K562 (cell line): ENCODE data around the gene DNAAF1. TPM values are rescaled to one million over a fixed set of nuclear protein-coding genes. Genes with fewer than 3 reads are reported as not detected.
A peak's percentile ranks its signal among the peaks of the same experiment; 100 is the strongest.

Experiments
- ARNT ChIP-seq, 2 experiments: fragments of 450-650 bp; IDR thresholded peaks; 2 replicates each; pipeline ENCODE4 v1.6.1; 2016; ENCODE audit warnings: mild to moderate bottlenecking in 1 of 2
- CREBBP ChIP-seq: IDR thresholded peaks from one replicate; pipeline ENCODE4 v1.6.1; 2012; ENCODE audit warnings: low read depth, mild to moderate bottlenecking, control low read depth, inconsistent platforms, low read length
- E4F1 ChIP-seq: fragments of 250-450 bp; sonication (Bioruptor Pico); IDR thresholded peaks from 2 replicates; pipeline ENCODE4 v1.5.0; 2021; ENCODE audit warnings: mild to moderate bottlenecking, borderline replicate concordance
- ESRRA ChIP-seq: fragments of 450-650 bp; IDR thresholded peaks from 2 replicates; pipeline ENCODE4 v1.6.1; 2014; ENCODE audit warnings: low read depth, mild to moderate bottlenecking, moderate library complexity, borderline replicate concordance
- ETV5 ChIP-seq: sonication (generic); formaldehyde crosslinking; IDR thresholded peaks from 2 replicates; pipeline ENCODE4 v1.4.0; 2020; ENCODE audit warnings: low read depth, mild to moderate bottlenecking, missing genetic modification reagents
- FOXM1 ChIP-seq, 2 experiments: fragments of 450-650 bp in 1 of 2; sonication (generic) in 1 of 2; formaldehyde crosslinking in 1 of 2; IDR thresholded peaks; 2 replicates each; pipeline versions ENCODE4 v1.6.1 to v1.9.0; 2017 to 2022; ENCODE audit warnings: low read depth in 2 of 2, mild to moderate bottlenecking in 2 of 2, missing genetic modification reagents in 1 of 2, moderate library complexity in 1 of 2
- GABPA ChIP-seq: fragments of 200-800 bp; sonication (Bioruptor generic); conservative IDR thresholded peaks from 2 replicates; pipeline ENCODE4 v1.6.1; 2016; ENCODE audit warnings: low read depth, missing genetic modification characterization, missing compliant biosample characterization
- GATA2 ChIP-seq: sonication (generic); formaldehyde crosslinking; IDR thresholded peaks from 2 replicates; pipeline ENCODE4 v1.4.0; 2020; ENCODE audit warnings: mild to moderate bottlenecking, missing genetic modification reagents
- HMBOX1 ChIP-seq: sonication (generic); IDR thresholded peaks from 2 replicates; pipeline ENCODE4 v1.6.1; 2016
- KDM4B ChIP-seq, 2 experiments: fragments of 450-650 bp in 1 of 2; sonication (generic) in 1 of 2; IDR thresholded peaks; 2 replicates each; pipeline ENCODE4 v1.6.1; 2016 to 2017; ENCODE audit warnings: borderline replicate concordance in 2 of 2, antibody characterized with exemption in 1 of 2, low read depth in 1 of 2, mild to moderate bottlenecking in 1 of 2
- RAD21 ChIP-seq, 2 experiments: fragments of 250-450 bp in 1 of 2; fragments of 450-650 bp in 1 of 2; sonication (Bioruptor Pico) in 1 of 2; formaldehyde crosslinking in 1 of 2; IDR thresholded peaks in 1 of 2; conservative IDR thresholded peaks in 1 of 2; 2 replicates each; pipeline versions ENCODE4 v1.4.0 to v1.8.0; 2020 to 2022; ENCODE audit warnings: mild to moderate bottlenecking in 2 of 2, moderate library complexity in 1 of 2
- TAF9B ChIP-seq: fragments of 450-650 bp; IDR thresholded peaks from 2 replicates; pipeline ENCODE4 v1.6.1; 2018; ENCODE audit warnings: mild to moderate bottlenecking; ENCODE audit not compliant: partially characterized antibody
- ZNF24 ChIP-seq: fragments of 450-650 bp; IDR thresholded peaks from 2 replicates; pipeline ENCODE4 v1.6.1; 2016
- ZNF395 ChIP-seq: fragments of 200-800 bp; sonication (Bioruptor generic); IDR thresholded peaks from 2 replicates; pipeline ENCODE4 v1.6.1; 2017; ENCODE audit warnings: missing genetic modification characterization, missing compliant biosample characterization
- ZNF609 ChIP-seq: sonication (generic); formaldehyde crosslinking; IDR thresholded peaks from 2 replicates; pipeline ENCODE4 v1.8.1; 2023; ENCODE audit warnings: missing genetic modification reagents, mild to moderate bottlenecking, borderline replicate concordance
- ZSCAN29 ChIP-seq: fragments of 450-650 bp; IDR thresholded peaks from 2 replicates; pipeline ENCODE4 v1.6.1; 2017
- polyA plus RNA-seq, 8 experiments: library from polyadenylated mRNA; depleted of rRNA in 4 of 8; stranded (reverse) in 5 of 8; unstranded in 3 of 8; fragments of >200 nt; fragmentation: Nextera tagmentation in 2 of 8; fragmentation: Illumina TruSeq in 1 of 8; extraction: Ambion mirVana in 2 of 8; extraction: Trizol in 1 of 8; gene quantifications; 2 replicates each; pipeline versions ENCODE4 v1.2.1 to v1.2.3, GENCODE V29; 2011 to 2014; ENCODE audit warnings: inconsistent platforms in 1 of 8, missing spikeins in 1 of 8
- total RNA-seq, 7 experiments: library from RNA; depleted of rRNA in 6 of 7; stranded (reverse); fragments of >200 nt in 6 of 7; fragmentation: Illumina TruSeq in 2 of 7; extraction: Trizol in 2 of 7; gene quantifications; 2 replicates each; pipeline versions ENCODE4 v1.2.1 to v1.2.3, GENCODE V29; 2011 to 2021; ENCODE audit warnings: low replicate concordance in 1 of 7

DNAAF1 gene
- total and polyA plus RNA-seq, 9 of the 15 experiments (the other 6 are each of a cell fraction or from before 2014, with no cell fraction given), result 0.01 TPM; not detected in 8

- TF ChIP-seq RAD21 (CRISPR knock-in tag; conservative IDR thresholded peaks at IDR 0.05 in 1 of 2, IDR thresholded peaks at IDR 0.05 in 1 of 2) (no peak; a peak in 1 of 4 replicates), HMBOX1 (peak; percentile 65; the same call in 1 of the 2 replicates), KDM4B (IDR thresholded peaks at IDR 0.05; ENCODE audit: borderline replicate concordance in 2 of 2, low read depth in 1 of 2) (0 out of 4 replicates have a peak, but pooled peaks of 1 of the 2 experiments have one; percentile 39), ZNF609 (CRISPR knock-in tag) (no peak), GABPA (peak; percentile 5; the same call in 1 of the 2 replicates), TAF9B (peak; percentile 69), ZNF24 (0 out of 2 replicates have a peak, but pooled peaks have one; percentile 47), FOXM1 (IDR thresholded peaks at IDR 0.05; ENCODE audit: low read depth) (0 out of 2 replicates have a peak, but pooled peaks have one; percentile 45), FOXM1 (CRISPR knock-in tag; IDR thresholded peaks at IDR 0.05; ENCODE audit: low read depth) (no peak), E4F1 (CRISPR knock-in tag) (no peak), CREBBP (no peak), ZNF395 (CRISPR knock-in tag) (peak; percentile 35; the same call in 1 of the 2 replicates), ZSCAN29 (no peak), ESRRA (peak; percentile 76), ARNT (IDR thresholded peaks at IDR 0.05) (peak in 1 of 2 experiments; percentile 57; a peak in 3 of 4 replicates), ETV5 (peak; percentile 67; the same call in 1 of the 2 replicates), GATA2 (CRISPR knock-in tag) (peak; percentile 75)
These were observed 6.1 kb upstream of the DNAAF1 start (continued) for GRCh38 chr16:84138824-84139627.
